Measurements from ENCODE around the gene CXCL13.
A peak's percentile ranks its signal among the peaks of the same experiment; 100 is the strongest.
"Not testable (repeated sequence)": the region's sequence is repeated elsewhere in the genome, so short reads cannot be mapped to it uniquely, and the experiment has no call there.

CXCL13 gene

DNA sequence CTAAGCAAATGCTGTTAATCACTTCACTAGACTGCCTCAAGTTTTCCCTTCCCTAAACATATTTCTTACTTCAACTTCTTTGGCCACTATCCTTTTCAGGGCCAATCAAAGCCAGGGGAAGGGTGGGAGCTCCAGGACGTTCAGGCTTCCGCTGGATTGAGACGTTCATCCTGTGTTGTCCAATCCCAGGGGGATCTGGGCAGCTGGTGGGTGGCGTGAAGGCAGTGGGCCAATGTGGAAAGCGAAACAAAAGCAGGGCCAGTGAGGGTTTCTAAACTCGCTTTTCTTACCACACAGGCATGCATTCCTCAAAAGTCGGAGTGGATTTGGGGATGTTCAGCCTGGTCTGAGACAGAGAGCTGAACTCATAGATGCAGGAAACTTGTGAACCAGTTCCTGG is 7.6 kb downstream of the CXCL13 start:
- no peak for DNase-seq

DNA sequence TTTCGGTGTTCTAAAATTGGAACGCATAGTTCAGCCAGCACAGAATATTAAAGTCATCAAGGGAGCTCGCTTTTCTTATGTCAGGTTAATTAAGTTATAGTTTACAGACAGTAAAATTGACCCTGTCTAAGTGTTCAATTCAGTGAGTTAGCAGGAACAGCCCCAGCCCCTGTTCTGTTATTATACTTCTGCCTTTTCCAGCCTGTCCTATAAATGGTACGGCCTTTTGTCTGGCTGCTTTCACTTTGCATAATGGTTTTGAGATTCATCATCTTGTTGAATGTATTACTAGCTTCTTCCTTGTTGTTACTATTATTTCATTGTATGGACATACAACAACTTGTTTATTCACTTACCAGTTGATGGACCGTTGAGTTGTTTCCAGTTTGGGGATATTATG is 9.5 kb downstream of the CXCL13 start:
- no peak for DNase-seq

DNA sequence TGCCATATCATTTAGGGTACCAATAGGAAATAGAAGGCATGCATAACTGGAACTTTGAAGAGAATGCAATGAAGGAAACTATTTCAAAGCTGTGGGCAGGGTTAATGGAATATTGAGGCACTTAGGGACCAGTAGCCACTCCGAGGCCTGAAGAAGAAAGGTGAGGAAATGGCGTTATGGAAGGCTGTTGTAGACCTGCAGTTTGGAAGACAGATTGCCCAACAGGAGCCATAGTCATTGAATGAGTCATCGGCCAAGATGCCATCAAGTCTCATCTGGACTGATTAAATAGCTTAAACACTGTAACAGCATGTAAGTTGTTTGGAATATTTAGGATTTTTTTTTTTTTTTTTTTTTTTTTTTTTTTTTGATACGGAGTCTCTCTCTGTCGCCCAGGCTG is 11.6 kb downstream of the CXCL13 start:
- DNase-seq: no peak

DNA sequence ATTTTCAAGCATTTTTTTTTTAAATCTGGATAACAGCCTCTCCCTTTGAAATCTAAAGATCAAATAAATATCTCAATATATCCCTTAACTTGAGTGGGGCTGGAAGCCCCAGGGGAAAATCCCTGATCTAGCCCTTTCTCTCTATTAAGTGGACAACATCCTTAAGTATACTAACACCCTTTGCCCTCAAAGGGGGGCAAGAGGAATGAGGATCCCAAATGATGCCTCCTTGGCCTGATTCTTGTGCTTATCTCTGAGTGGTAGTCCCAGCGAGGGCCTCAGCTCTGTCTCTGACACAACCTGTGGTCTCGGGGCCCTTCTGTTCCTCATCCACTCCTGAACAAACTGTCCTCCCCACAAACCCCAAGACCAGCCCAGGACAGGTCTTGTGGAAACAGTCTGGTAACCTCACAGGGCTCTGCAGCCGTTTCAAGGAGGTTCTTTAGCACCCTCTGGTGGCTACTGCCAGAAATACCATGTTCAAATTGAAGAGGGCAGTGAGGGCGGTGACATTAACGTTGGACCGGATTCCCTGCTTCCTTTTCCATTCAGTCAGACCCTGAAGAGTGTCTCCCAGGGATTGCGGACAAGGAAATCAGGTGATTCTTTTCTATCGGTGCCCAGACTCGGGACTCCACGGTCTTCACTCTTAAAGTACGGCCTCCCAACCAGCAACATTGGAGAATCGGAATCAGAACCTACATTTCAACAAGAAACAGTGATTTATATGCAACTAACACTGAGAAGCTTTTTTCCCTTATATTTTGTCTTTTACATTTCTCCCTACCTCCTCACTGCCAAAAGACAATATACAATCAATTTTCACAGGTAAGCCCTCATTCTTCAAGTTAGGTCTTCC is 13.0 kb downstream of the CXCL13 start:
- DNase-seq: peak; percentile 62

DNA sequence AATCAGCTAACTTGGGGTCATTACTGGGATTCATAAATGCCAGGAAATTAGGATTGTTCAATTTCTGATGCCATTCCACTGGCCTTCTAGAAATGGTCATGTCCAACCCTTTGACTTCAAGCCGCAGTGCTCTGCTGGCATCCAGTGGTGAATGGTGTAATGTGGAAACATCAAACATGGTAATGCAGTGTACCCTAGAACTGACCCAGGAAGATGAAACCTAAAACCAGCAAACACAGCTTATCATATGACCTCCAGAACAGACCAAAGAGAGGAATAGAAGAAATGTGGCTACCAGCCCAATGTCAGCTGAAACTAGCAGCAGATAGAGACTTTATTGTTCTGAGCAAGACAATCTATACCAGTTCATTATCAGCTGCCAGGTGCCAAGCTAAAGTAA is 13.8 kb downstream of the CXCL13 start:
- DNase-seq: no peak

DNA sequence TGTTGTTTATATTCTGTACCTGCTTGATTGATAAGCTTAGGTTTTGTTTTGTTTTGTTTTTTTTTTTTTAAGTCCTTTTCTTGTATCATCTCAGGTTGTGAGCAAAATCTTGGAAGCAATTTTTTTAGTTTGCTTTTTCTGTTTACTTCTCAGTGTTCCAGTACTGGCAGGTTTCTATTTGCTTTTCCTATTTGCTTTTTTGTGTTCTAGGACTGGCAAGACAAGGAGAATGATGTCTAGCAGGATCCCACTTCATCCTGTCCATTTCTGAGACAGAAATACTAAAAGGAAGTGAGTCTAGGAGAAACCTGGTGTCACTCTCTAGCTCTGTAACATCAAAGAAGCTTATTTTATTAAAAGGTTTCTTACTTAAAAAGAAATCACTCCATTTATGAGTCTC is 15.6 kb downstream of the CXCL13 start:
- DNase-seq: no peak

DNA sequence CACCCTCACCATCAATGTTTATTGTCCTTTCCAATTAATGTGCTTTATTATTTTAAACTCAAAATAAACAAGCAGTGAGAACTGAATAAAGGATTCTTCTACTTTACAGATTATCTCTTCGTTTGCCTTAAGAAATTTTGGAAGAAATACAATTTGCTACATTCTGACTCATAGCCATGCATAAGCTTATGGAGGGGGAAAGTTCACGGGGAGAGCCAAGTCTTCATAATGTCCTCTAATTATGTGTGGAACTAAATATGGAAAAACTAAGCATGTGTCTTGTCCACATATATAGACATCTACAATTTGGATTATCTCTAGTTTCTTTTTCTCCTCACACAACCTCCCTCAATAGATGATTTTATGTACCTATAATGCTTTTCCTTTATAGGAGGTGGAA is 17.5 kb downstream of the CXCL13 start:
- DNase-seq: no peak

DNA sequence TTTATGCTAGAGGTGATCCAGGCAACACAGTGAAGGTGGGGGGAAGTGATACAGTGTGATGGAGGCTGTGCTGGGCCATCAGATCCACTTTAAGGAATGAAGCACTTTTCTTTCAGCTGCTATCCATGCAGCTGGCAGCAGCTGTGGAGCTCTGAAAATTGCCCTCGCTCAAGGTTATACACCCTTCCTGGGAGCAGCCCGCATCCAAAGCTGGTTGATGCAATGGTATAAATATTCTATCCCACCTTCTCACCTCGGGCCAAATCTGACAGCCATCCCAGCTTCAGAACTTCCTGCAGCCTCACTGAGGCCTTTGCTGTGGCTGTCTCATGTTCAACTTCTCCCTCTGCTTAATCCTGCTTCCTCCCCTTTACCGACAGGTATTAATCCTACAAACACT is 18.6 kb downstream of the CXCL13 start:
- no peak for DNase-seq

DNA sequence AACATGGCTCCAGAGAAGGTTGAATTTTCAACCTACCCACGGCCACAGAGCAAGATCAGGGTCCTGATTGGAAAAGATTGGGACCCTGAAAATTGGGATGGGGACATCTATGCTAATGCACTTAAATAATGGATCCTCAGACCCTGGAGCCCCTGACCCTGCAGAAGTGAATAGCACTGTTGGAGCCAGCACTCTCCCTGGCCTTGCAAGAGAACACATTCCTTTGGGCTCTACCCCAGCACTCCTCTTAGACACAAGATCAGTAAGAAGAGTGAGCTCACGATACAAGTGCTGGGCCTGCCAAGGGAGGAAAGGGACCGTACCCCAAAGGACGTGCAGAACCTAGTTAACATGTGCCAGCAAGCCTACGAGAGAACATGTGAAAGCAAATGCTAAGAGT is 19.9 kb downstream of the CXCL13 start:
- no peak for DNase-seq

DNA sequence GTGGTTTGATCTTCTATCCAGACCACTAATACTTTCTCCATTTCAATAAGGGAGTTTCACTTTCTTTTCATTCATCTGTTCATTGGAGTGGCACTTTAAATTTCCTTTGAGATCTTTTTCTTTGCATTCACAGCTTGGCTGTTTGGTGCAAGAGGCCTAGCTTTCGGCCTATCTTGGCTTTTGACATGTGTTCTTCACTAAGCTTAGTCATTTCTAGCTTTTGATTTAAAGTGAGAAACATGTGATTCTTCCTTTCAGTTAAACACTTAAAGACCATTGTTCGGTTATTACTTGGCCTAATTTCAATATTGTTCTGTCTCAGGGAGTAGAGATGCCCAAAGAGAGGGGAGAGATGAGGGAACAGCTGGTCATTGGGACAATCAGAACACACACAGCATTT is 24.3 kb downstream of the CXCL13 start:
- DNase-seq: no peak

DNA sequence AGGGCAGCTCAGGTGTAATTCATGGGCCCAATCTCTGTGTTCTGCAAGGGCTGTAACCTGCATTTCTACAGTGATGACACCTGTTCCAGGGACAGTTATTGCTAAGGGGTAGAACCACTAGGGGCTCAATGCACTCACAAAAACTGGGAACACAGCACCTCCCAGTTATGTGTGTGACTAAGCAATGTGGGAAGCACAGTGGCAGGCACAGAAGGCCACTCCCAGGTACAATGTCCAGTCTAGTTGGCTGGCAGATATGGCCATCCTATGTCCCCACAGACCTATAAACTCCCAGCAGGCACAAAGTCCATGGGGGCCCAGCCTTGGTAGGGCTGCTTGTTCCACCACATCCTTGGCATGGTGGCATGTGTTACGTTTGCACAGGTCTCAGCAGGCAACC is 25.7 kb downstream of the CXCL13 start:
- DNase-seq: no peak

DNA sequence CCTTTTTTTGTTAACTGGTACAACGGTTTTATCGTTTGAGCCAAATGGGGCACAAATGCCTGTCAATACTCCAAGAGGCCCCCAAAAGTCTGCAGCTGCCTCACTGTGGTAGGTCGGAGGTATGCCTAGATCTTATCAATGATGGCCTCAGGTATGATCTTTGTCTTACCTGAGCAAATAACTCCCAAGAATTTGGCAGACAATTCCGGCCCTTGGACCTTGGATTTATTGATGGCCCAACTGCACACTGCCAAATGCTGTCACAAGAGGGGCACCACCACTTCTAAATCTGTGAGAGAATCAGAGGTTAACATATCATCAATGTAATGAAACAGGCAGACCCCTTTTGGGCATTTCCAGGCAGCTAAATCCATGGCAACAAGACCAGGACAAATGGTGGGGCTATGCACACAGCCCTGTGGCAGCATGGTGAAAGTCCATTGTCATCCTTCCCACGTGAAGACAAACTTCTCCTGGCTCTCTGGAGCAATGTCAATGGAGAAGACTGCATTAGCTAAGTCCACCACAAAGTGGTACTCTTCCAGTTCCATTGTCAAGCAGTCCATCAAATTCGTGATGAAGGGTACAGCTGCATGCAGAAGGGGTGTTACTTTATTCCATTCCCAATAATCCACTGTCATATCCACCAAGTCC is 28.6 kb downstream of the CXCL13 start:
- no peak for DNase-seq

DNA sequence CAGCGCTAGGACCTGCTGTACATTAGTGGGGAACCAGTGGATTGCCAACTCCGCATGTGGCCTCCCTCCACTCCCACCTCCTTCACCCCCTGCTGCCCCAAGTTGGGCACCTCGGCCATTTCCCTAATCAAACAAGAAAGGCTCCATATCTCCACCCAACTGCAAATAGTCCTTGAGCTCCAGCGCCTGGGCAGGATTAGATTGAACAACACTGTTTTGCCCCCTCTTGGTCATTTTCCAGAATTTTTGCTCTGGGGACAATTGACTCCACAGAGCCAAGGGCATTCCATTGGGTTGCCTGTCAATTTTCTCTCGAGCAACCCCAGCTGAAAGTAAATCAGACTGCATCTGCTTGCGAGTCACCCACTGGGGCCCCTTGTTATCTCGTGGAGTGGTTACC is 29.6 kb downstream of the CXCL13 start:
- DNase-seq: no peak

DNA sequence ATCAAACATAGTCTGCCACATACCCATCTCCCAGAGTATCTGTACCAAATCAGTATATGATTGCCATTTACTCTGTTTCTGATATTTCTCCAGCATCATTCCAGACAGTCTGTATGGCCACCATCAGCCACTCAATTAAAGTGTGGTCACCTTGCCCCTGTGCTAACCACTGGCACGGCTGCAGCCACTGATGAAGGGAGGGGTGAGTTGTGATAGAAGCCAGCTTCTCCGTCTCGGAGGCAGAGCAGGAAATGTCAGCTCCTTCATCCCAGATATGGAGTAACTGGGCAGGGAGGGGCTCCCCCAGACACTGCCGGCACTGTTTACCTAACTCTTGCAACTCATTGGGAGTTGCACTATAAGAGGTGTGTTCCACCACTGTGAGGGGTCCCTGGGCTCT is 30.3 kb downstream of the CXCL13 start:
- no peak for DNase-seq

DNA sequence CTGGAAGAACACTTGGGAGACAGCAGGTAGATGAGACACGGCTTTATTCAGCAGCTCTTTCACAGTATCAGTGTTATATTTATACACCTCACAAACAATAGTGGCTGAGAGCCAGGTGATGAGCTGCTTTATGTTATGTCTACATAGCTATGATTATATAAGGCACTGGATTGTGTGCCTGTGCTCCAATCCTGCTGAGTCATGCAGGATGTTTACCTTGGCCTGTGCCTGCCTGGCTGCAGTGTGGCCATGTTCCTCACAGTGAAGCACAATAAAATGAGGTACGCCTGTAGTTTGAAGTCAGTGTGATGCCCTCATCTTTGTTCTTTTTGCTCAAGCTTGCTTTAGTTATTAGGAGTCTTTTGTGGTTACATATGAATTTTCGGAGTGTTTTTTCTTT is 31.3 kb downstream of the CXCL13 start:
- no peak for DNase-seq

DNA sequence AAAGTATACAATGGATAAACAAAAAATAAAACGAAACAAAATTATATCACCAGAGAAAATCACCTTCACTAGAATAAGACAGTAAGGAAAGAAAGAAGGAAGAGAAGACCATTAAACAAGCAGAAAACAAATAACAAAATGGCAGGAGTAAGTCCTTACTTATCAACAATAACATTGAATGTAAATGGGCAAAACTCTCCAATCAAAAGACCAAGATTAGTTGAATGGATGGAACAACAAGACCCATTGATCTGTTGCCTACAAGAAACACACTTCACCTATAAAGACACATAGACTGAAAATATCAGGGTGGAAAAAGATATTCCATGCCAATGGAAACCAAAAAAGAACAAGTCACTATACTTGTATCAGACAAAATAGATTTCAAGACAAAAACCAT is 38.4 kb downstream of the CXCL13 start:
- DNase-seq: not testable (repeated sequence)

DNA sequence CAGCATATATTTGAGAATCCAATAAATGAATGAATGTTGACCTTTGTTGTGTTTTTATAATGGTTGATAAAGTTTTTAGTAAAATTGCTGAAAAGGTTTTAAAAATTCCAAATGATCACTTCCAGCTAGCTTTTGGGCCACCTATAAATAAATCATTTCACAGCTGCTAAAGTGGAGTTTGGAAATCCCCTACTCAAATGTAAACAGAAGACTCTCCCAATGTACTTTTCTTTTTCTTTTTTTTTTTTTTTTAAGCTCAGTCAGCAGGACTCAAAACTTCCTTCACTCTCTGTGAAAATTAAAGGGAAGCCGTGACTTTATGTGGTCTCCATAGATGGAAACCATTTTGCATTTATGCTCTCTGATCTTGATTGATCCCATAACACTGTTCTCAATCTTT is 45.2 kb downstream of the CXCL13 start:
- no peak for DNase-seq

DNA sequence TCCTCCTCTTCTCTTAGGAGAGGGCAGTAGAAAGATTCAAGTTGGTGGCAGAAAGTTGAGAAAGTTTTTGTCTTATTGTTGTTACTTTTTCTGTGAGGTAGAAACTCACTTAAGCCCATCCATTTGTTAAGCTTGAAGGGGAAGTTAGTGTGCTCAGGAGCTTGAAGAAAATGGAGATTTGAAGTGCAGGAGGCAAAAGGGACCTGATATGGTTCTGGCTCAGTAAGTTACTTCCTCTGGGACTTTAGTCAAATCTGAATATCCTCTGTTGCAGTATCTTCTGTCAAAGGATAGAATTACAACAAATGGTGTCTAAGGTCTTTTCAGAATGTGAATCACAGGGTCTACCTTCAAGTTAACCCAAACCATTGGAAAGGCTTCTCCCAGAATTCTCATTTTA is 46.2 kb downstream of the CXCL13 start:
- no peak for DNase-seq

DNA sequence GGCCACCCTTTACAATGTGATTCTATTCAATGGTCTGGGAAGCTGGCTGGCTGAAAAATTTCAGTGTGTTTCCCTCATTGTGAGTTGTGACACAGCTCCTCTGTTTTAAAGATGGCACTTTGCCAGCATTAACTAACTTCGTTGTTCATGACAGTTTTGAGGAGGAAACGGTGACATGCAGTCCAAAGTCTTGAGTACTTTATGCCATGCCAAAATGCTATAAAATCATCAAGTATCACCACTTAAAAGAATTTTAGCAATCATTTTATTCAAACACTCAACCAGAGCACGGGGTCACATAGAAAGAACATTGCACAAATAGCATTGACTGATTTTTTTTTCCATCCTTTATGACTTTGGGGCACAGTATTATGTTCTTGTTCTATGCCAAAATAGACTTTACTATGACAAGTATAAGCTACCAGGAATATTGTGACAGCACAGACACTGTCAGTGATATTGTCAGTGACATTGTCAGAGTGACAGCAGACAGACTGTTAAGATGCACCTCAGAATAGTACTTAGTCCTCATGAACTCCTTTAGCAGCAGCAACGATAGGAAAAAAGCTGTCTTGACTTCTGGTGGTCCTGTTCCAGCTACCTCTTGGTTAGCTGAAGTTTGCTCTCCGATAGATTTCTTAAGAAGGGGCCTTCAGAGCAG is 46.7 kb downstream of the CXCL13 start:
- no peak for DNase-seq

DNA sequence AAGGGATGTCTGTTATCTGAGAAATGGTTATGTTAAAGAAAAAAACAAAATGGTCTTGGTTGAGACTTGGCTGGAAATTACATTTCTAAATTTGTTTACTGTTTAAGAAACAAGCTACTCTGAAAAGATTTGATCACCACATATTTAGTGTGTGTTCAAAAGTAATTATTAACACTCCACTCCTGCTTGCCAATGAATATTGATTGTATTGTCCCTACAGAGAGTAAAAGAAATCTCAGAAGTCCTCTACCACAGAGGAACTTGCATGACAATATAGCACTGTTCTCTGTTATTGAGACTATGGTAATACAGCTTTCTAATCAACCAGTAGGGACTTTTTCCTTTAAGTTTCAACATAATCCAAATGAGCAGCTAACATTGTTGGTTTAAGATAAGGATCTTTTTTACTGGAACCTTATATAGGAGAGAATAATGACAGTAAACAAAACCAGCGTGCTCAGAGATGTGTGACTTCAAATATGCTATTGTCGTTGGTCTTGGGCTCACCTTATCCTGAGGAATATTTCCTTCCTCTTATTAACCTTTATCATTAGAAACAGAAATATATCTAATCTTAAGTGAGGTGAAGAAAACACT is 47.6 kb downstream of the CXCL13 start:
- no peak for DNase-seq

DNA sequence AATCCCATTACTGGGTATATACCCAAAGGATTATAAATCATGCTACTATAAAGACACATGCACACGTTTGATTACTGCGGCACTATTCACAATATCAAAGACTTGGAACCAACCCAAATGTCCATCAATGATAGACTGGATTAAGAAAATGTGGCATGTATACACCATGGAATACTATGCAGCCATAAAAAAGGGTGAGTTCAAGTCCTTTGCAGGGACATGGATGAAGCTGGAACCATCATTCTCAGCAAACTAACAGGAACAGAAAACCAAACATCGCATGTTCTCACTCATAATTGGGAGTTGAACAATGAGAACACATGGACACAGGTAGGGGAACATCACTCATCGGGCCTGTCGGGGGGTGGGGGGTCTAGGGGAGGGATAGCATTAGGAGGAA is 54.7 kb downstream of the CXCL13 start:
- not testable (repeated sequence) for DNase-seq
